ENCODE data around the gene PGF. TPM values are rescaled to one million over a fixed set of nuclear protein-coding genes. Genes with fewer than 3 reads are reported as not detected.

PGF gene
- total and polyA plus RNA-seq, 2 of the 13 experiments (the other 11 are each of a cell fraction or from before 2014, with no cell fraction given) = 10.7 to 27.5 TPM

- TF ChIP-seq STAT6 (CRISPR knock-in tag; IDR thresholded peaks at IDR 0.05; ENCODE audit: borderline replicate concordance) = no peak
- TF ChIP-seq MXD1 (CRISPR knock-in tag; IDR thresholded peaks at IDR 0.05) = peak; percentile 27; the same call in 1 of the 2 replicates
- no peak for TF ChIP-seq MYPOP (CRISPR knock-in tag; IDR thresholded peaks at IDR 0.05)
- peak; percentile 21; the same call in 1 of the 2 replicates for TF ChIP-seq ZFY (CRISPR knock-in tag; IDR thresholded peaks at IDR 0.05)
- TF ChIP-seq HIVEP1 (CRISPR knock-in tag; IDR thresholded peaks at IDR 0.05) = no peak
- no peak for TF ChIP-seq NR2C2 (CRISPR knock-in tag; IDR thresholded peaks at IDR 0.05; ENCODE audit: borderline replicate concordance)
- TF ChIP-seq SMAD1 (CRISPR knock-in tag; IDR thresholded peaks at IDR 0.05; ENCODE audit: borderline replicate concordance, low read depth) = no peak
- TF ChIP-seq AHDC1 (CRISPR knock-in tag; IDR thresholded peaks at IDR 0.05; ENCODE audit: borderline replicate concordance) = no peak
- TF ChIP-seq ZNF3 (CRISPR knock-in tag; IDR thresholded peaks at IDR 0.05) = no peak
- TF ChIP-seq BRF2 (CRISPR knock-in tag; IDR thresholded peaks at IDR 0.05) = no peak
- no peak for TF ChIP-seq RFX1 (IDR thresholded peaks at IDR 0.05)
- TF ChIP-seq E2F2 (CRISPR knock-in tag; IDR thresholded peaks at IDR 0.05; ENCODE audit: borderline replicate concordance) = no peak
- TF ChIP-seq SAFB2 (CRISPR knock-in tag; IDR thresholded peaks at IDR 0.05; ENCODE audit: borderline replicate concordance, low read depth) = no peak
- TF ChIP-seq ZNF460 (CRISPR knock-in tag; IDR thresholded peaks at IDR 0.05; ENCODE audit: borderline replicate concordance) = no peak
- TF ChIP-seq ZNF619 (CRISPR knock-in tag; IDR thresholded peaks at IDR 0.05) = no peak
- no peak for TF ChIP-seq GLMP (CRISPR knock-in tag; IDR thresholded peaks at IDR 0.05; ENCODE audit: borderline replicate concordance)
Observed at GRCh38 chr14:74952180-74952665, 3.2 kb downstream of the PGF start (continued).
